ENCODE data around the gene PI4KA.

PI4KA gene

GRCh38 chr22:20815477-20816050, 43.0 kb downstream of the PI4KA start:
- no peak for DNase-seq

DNA sequence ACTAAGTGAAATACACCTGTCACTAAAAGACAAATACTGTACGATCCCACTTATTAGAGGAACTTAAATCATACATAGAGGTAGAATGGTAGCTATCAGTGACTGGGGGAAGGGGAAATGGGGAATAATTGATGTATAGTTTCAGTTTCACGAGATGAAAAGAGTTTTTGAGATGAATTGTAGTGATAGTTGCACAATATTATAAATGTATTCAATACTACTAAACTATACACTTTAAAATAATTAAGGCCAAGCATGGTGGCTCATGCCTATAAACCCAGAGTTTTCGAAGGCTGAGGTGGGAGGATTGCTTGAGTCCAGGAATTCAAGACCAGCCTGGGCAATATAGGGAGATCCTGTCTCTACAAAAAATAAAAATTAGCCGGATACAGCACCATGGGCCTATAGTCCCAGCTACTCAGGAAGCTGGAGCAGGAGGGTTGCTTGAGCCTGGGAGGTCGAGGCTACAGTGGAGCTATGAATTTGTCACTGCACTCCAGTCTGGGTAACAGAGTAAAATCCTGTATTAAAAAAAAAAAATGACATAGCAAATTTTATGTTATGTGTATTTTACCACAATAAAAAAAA, 44.3 kb downstream of the PI4KA start:
- DNase-seq, result no peak

DNA sequence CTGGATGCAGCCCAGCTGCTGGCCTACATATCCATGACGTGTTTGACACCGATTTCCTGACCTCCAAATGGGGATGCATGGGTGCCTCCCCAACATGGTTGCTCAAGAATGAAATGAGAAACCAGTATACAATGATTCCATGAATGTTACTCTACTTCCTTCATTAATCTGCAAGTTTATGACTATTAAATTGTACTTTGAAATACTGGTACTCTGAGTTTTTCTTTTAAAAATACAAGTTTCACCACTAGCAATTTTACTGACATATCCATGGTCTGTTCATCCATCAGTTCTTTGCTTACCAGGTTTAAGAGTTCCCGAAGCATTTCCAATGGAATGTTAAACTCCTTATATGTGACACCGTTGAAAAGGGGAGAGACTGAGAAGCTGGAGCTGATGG, 45.6 kb downstream of the PI4KA start:
- DNase-seq, result no peak

- no peak for DNase-seq
Measured at GRCh38 chr22:20811971-20812660, 46.5 kb downstream of the PI4KA start.

DNA sequence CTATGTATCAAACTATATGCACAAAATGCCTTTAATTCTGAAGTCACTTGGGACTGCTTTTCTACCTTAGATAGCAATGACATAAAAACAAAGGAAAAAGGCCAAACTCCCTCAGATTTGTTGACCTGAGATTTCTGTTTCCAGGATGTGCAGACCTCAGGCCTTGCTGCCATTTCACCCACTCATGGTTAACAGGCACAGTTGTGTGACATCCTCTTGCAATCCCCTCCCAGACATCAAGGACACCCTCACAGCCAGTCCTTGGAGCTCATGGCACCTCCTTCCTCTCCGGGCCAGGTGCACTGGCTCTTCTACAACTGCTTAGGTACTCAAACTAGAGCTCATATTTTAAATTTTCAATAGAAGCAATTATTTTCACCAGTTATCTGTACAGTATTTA, 47.4 kb downstream of the PI4KA start:
- DNase-seq, result no peak

DNA sequence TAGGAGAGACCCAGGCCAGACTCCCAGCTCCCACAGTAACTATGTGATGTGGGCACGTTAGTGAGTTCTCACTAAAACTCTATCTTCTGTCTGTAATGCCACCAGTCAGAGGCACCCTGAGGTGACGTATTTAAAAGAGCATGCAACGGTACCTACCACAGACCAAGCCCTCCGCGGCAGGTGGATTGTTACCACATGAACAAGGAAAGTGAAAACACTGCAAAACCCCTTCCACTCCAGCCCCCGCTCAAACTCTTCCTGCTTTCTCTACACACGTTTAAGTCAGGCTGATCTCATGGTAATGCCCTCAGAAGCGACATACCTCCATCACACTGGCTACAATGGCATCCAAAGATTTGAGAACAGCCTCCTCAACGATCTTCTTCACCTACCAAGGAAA, 48.0 kb downstream of the PI4KA start:
- no peak for DNase-seq

- DNase-seq, result no peak
Measured at GRCh38 chr22:20809538-20810185, 48.9 kb downstream of the PI4KA start.

- no peak for DNase-seq
Measured at GRCh38 chr22:20808844-20809243, 49.8 kb downstream of the PI4KA start.

GRCh38 chr22:20807315-20807752, 51.3 kb downstream of the PI4KA start:
- DNase-seq, result peak in 1 of 14 donors; percentile 15

- DNase-seq, result no peak
Measured at GRCh38 chr22:20805972-20806471, 52.6 kb downstream of the PI4KA start.

DNA sequence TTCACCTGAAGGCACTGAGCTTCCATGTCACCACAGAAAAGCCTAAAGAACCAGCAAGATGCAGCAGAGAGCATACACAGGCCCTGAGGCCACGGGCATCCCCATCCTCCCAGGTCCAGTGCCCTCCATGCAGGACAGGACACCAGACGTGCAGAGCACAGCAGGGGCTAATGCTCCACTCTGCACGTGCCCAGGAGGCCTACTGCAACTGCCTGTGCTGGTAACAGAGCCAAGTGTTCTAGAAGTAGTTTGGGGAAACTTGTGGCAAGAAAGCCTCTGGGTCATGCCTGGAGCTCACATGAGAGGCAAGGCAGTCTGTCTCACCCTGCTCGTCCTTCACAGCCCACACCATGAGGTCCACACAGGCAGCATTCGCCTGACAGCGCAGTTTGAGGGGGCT, 54.0 kb downstream of the PI4KA start:
- DNase-seq, result no peak

GRCh38 chr22:20803696-20804324, 54.8 kb downstream of the PI4KA start:
- peak in 1 of 14 donors; percentile 7 for DNase-seq

GRCh38 chr22:20802922-20803553, 55.6 kb downstream of the PI4KA start:
- no peak for DNase-seq

- no peak for DNase-seq
Measured at GRCh38 chr22:20802452-20802851, 56.2 kb downstream of the PI4KA start.

DNA sequence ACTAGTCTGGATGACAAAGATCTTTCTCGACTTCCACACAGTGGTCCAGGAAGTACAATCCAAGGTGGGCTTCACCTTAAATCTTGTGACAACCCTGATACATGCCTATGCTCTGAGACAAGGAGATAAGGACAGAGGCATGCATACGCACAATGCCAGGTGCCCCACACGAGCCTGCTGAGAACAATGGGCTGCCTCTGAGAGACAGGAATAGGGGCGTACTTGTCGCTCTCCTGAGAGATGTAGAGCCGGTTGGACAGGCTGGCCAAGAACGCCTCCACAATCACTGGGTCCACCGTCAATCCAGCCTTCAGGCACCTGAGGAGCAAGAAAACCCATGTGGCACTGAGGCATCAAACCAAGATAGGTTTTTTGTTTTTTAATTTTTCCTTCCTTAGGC, 59.2 kb downstream of the PI4KA start:
- DNase-seq, result no peak

- no peak for DNase-seq
Measured at GRCh38 chr22:20798974-20799373, 59.6 kb downstream of the PI4KA start.

DNA sequence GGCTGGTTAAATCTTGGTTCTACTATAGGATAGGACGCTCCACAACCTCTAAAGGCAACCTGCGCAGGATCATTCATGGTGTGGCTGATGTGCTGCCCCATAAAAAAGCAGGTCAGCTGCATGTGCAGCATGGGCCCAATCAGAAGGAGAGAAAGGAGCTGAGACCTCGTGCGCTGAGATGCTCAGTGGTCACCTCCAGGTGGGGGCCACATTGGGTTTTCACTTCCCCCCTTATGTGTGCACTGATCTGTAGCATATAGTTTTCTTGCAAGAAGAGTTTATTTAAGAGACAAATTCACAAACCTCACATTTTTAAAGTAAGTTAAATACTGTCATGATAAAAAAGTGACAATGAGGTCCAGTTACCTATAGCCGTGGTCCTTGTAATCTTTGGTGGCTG, 60.4 kb downstream of the PI4KA start:
- no peak for DNase-seq

GRCh38 chr22:20796731-20797130, 61.9 kb downstream of the PI4KA start:
- DNase-seq, result no peak

- DNase-seq, result no peak
Measured at GRCh38 chr22:20794650-20795413, 63.8 kb downstream of the PI4KA start.

GRCh38 chr22:20793748-20794649, 64.6 kb downstream of the PI4KA start:
- no peak for DNase-seq
